Measurements from ENCODE around the gene IMP4.
"Not testable (repeated sequence)": the region's sequence is repeated elsewhere in the genome, so short reads cannot be mapped to it uniquely, and the experiment has no call there.

Gene IMP4

GRCh38 chr2:130318906-130319305, 23.8 kb upstream of the IMP4 start:
- Histone ChIP-seq H3K9me3 (ENCODE audit: control insufficient read depth in 1 of 2, low read length in 2 of 2) (no peaks in the 10 kb centered on the region), H3K36me3 (ENCODE audit: control insufficient read depth in 1 of 2, insufficient read depth in 2 of 2, low read length in 2 of 2) (no peaks in the 10 kb centered on the region), H3K4me1 (ENCODE audit: control insufficient read depth in 1 of 2, insufficient read depth in 2 of 2, low read length in 2 of 2) (no peaks in the 10 kb centered on the region), H3K27me3 (ENCODE audit: low read depth, low read length) (no peaks in the 10 kb centered on the region), H3K27ac (ENCODE audit: low read length) (no peak overlapping the region), H3K4me3 (ENCODE audit: low read depth in 1 of 2, low read length in 2 of 2) (no peak overlapping the region)

DNA sequence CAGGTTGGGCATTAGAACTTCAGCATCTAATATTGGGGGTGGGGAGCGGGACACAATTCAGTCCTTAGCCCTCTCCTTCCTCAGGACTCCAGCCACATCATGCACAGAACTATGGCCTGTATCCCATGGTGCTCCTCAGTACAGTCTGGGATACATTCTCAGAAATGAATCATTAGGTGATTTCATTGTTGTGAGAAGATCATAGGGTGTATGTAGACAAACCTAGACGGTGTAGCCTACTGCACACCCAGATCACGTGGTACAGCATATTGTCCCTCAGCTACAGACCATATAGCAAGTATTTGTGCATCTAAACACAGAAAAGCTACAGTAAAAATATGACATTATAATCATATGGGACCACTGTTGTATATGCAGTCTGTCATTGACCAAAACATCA, 23.2 kb upstream of the IMP4 start:
- H3K27ac ChIP-seq (ENCODE audit: low read length) = no peak overlapping the region
- no peak overlapping the region for H3K4me3 ChIP-seq (ENCODE audit: low read depth in 1 of 2, low read length in 2 of 2)
- no peaks in the 10 kb centered on the region for H3K9me3 ChIP-seq (ENCODE audit: control insufficient read depth in 1 of 2, low read length in 2 of 2)
- no peaks in the 10 kb centered on the region for H3K27me3 ChIP-seq (ENCODE audit: low read depth, low read length)
- no peaks in the 10 kb centered on the region for H3K36me3 ChIP-seq (ENCODE audit: control insufficient read depth in 1 of 2, insufficient read depth in 2 of 2, low read length in 2 of 2)
- no peaks in the 10 kb centered on the region for H3K4me1 ChIP-seq (ENCODE audit: control insufficient read depth in 1 of 2, insufficient read depth in 2 of 2, low read length in 2 of 2)

GRCh38 chr2:130327703-130328527, 14.8 kb upstream of the IMP4 start:
- H3K27ac ChIP-seq (ENCODE audit: low read length) = no peak overlapping the region
- H3K27me3 ChIP-seq (ENCODE audit: low read depth, low read length) = peaks cover 7% of the 10 kb centered on the region

DNA sequence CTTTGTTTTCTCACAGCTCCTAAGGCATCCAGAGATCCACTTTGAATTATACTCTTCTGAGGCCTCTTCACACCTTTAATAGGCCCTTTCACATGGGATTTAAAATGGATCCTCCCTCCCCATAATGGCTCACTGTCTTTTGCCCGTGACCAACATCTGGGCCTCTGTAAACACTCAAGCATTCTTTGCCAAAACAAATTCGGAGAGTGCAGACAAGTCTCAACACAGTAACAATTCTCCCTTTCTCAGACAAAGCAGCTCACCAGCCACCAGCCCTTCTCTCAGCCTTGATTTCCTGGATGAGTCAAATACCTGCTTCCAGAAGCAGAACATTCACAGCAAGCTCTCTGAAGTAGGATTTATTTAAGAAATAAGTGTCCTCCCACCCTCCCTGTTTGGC, 14.0 kb upstream of the IMP4 start:
- no peak overlapping the region for H3K27ac ChIP-seq (ENCODE audit: low read length)
- peaks cover 7% of the 10 kb centered on the region for H3K27me3 ChIP-seq (ENCODE audit: low read depth, low read length)
- H3K36me3 ChIP-seq (ENCODE audit: control insufficient read depth in 1 of 2, insufficient read depth in 2 of 2, low read length in 2 of 2) = no peaks in the 10 kb centered on the region
- no peaks in the 10 kb centered on the region for H3K4me1 ChIP-seq (ENCODE audit: control insufficient read depth in 1 of 2, insufficient read depth in 2 of 2, low read length in 2 of 2)
- H3K9me3 ChIP-seq (ENCODE audit: control insufficient read depth in 1 of 2, low read length in 2 of 2) = no peaks in the 10 kb centered on the region
- H3K4me3 ChIP-seq (ENCODE audit: low read depth in 1 of 2, low read length in 2 of 2) = no peak overlapping the region

More at GRCh38 chr2:130327703-130328527, 14.8 kb upstream of the IMP4 start:
- Histone ChIP-seq H3K4me1 (ENCODE audit: control insufficient read depth in 1 of 2, insufficient read depth in 2 of 2, low read length in 2 of 2) (no peaks in the 10 kb centered on the region), H3K4me3 (ENCODE audit: low read depth in 1 of 2, low read length in 2 of 2) (no peak overlapping the region), H3K9me3 (ENCODE audit: control insufficient read depth in 1 of 2, low read length in 2 of 2) (no peaks in the 10 kb centered on the region), H3K36me3 (ENCODE audit: control insufficient read depth in 1 of 2, insufficient read depth in 2 of 2, low read length in 2 of 2) (no peaks in the 10 kb centered on the region)

- H3K9me3 ChIP-seq (ENCODE audit: control insufficient read depth in 1 of 2, low read length in 2 of 2) = no peaks in the 10 kb centered on the region
- peaks cover 7% of the 10 kb centered on the region for H3K27me3 ChIP-seq (ENCODE audit: low read depth, low read length)
- no peaks in the 10 kb centered on the region for H3K36me3 ChIP-seq (ENCODE audit: control insufficient read depth in 1 of 2, insufficient read depth in 2 of 2, low read length in 2 of 2)
- no peak overlapping the region for H3K27ac ChIP-seq (ENCODE audit: low read length)
- peak overlapping the region in 1 of 2 donors; percentile 33 for H3K4me3 ChIP-seq (ENCODE audit: low read depth in 1 of 2, low read length in 2 of 2)
- no peaks in the 10 kb centered on the region for H3K4me1 ChIP-seq (ENCODE audit: control insufficient read depth in 1 of 2, insufficient read depth in 2 of 2, low read length in 2 of 2)
Observed at GRCh38 chr2:130332271-130333073, 10.2 kb upstream of the IMP4 start.

GRCh38 chr2:130333253-130333652, 9.4 kb upstream of the IMP4 start:
- H3K27ac ChIP-seq (ENCODE audit: low read length); H3K9me3 ChIP-seq (ENCODE audit: control insufficient read depth in 1 of 2, low read length in 2 of 2): not testable (repeated sequence)

DNA sequence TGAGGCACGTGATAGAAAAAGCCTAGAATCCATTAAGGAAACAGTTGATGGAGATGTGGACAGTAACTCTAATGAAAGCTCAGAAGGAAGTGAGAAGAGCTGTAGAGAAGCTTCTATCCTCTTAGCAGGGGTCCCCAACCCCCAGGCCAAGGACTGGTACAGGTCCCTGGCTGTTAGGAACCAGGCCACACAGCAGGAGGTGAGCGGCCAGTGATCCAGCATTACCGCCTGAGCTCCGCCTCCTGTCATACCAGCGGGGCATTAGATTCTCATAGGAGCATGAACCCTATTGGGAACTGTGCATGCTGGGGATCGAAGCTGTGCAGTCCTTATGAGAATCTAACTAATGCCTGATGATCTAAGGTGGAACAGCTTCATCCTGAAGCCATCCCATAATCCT, 8.7 kb upstream of the IMP4 start:
- Histone ChIP-seq H3K4me3 (ENCODE audit: low read depth in 1 of 2, low read length in 2 of 2) (no peak overlapping the region), H3K4me1 (ENCODE audit: control insufficient read depth in 1 of 2, insufficient read depth in 2 of 2, low read length in 2 of 2) (no peaks in the 10 kb centered on the region), H3K36me3 (ENCODE audit: control insufficient read depth in 1 of 2, insufficient read depth in 2 of 2, low read length in 2 of 2) (peaks cover 7 to 8% of the 10 kb centered on the region in 2 donors), H3K27ac (ENCODE audit: low read length) (no peak overlapping the region), H3K27me3 (ENCODE audit: low read depth, low read length) (peaks cover 7% of the 10 kb centered on the region), H3K9me3 (ENCODE audit: control insufficient read depth in 1 of 2, low read length in 2 of 2) (no peaks in the 10 kb centered on the region)

More at GRCh38 chr2:130333253-130333652, 9.4 kb upstream of the IMP4 start:
- H3K27me3 ChIP-seq (ENCODE audit: low read depth, low read length); H3K36me3 ChIP-seq (ENCODE audit: control insufficient read depth in 1 of 2, insufficient read depth in 2 of 2, low read length in 2 of 2); H3K4me1 ChIP-seq (ENCODE audit: control insufficient read depth in 1 of 2, insufficient read depth in 2 of 2, low read length in 2 of 2); H3K4me3 ChIP-seq (ENCODE audit: low read depth in 1 of 2, low read length in 2 of 2): not testable (repeated sequence)

GRCh38 chr2:130335226-130335625, 7.5 kb upstream of the IMP4 start:
- Histone ChIP-seq H3K27ac (ENCODE audit: low read length) (no peak overlapping the region), H3K9me3 (ENCODE audit: control insufficient read depth in 1 of 2, low read length in 2 of 2) (no peaks in the 10 kb centered on the region), H3K36me3 (ENCODE audit: control insufficient read depth in 1 of 2, insufficient read depth in 2 of 2, low read length in 2 of 2) (peaks cover 13 to 18% of the 10 kb centered on the region in 2 donors), H3K4me1 (ENCODE audit: control insufficient read depth in 1 of 2, insufficient read depth in 2 of 2, low read length in 2 of 2) (no peaks in the 10 kb centered on the region), H3K4me3 (ENCODE audit: low read depth in 1 of 2, low read length in 2 of 2) (no peak overlapping the region), H3K27me3 (ENCODE audit: low read depth, low read length) (peaks cover 2% of the 10 kb centered on the region)

- Histone ChIP-seq H3K36me3 (ENCODE audit: control insufficient read depth in 1 of 2, insufficient read depth in 2 of 2, low read length in 2 of 2) (peaks cover 16 to 18% of the 10 kb centered on the region in 2 donors), H3K4me3 (ENCODE audit: low read depth in 1 of 2, low read length in 2 of 2) (no peak overlapping the region), H3K9me3 (ENCODE audit: control insufficient read depth in 1 of 2, low read length in 2 of 2) (no peaks in the 10 kb centered on the region), H3K4me1 (ENCODE audit: control insufficient read depth in 1 of 2, insufficient read depth in 2 of 2, low read length in 2 of 2) (peaks cover 0 to 3% of the 10 kb centered on the region in 2 donors), H3K27ac (ENCODE audit: low read length) (no peak overlapping the region), H3K27me3 (ENCODE audit: low read depth, low read length) (no peaks in the 10 kb centered on the region)
Observed at GRCh38 chr2:130336150-130336876, 6.4 kb upstream of the IMP4 start.

- H3K27ac ChIP-seq (ENCODE audit: low read length) = no peak overlapping the region
- peaks cover 16 to 18% of the 10 kb centered on the region in 2 donors for H3K36me3 ChIP-seq (ENCODE audit: control insufficient read depth in 1 of 2, insufficient read depth in 2 of 2, low read length in 2 of 2)
- peaks cover 0 to 6% of the 10 kb centered on the region in 2 donors for H3K4me1 ChIP-seq (ENCODE audit: control insufficient read depth in 1 of 2, insufficient read depth in 2 of 2, low read length in 2 of 2)
- H3K4me3 ChIP-seq (ENCODE audit: low read depth in 1 of 2, low read length in 2 of 2) = peak overlapping the region in 1 of 2 donors; percentile 47
- no peaks in the 10 kb centered on the region for H3K27me3 ChIP-seq (ENCODE audit: low read depth, low read length)
- no peaks in the 10 kb centered on the region for H3K9me3 ChIP-seq (ENCODE audit: control insufficient read depth in 1 of 2, low read length in 2 of 2)
Observed at GRCh38 chr2:130336877-130337734, 5.6 kb upstream of the IMP4 start.

Data from muscle layer of duodenum (tissue), 2 donors.